SKM-1 treated with dmso at 0.1 percent for 144 hours (cell line): ENCODE results near the gene NF2.

Source experiments
- DNase-seq: peaks from one replicate; lab custom pipeline; 2025; ENCODE audit not compliant: unreplicated experiment; lab: John Stamatoyannopoulos, UW

NF2 gene

GRCh38 chr22:29701155-29701999, 97.9 kb downstream of the NF2 start:
- DNase-seq = no peak

- no peak for DNase-seq
These were observed 98.8 kb downstream of the NF2 start for GRCh38 chr22:29702000-29702930.

- no peak for DNase-seq
These were observed 99.6 kb downstream of the NF2 start for GRCh38 chr22:29702931-29703501.

- DNase-seq = no peak
These were observed 100.2 kb downstream of the NF2 start for GRCh38 chr22:29703569-29704195.

- DNase-seq = no peak
These were observed 101.3 kb downstream of the NF2 start for GRCh38 chr22:29704528-29705285.

DNA sequence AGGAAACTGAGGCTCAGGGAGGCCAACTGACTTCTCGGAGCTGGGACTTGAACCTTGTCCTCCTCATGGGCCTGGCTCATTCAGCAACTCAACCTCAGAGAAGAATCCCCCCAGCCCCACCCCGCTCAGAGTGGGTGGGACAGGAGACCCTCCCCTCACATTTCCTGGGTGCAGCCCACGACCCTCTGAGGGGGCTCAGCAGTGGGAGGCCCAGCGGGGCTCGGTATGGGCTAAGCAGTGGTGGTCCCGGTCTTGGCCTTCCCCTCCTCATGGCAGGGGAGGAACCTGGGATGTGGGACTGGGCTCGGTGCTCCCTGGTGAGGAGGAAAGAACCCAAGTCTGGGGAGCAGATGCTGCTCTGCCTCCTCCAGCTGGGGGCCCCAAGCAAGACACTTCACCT, 102.2 kb downstream of the NF2 start:
- DNase-seq = no peak

DNA sequence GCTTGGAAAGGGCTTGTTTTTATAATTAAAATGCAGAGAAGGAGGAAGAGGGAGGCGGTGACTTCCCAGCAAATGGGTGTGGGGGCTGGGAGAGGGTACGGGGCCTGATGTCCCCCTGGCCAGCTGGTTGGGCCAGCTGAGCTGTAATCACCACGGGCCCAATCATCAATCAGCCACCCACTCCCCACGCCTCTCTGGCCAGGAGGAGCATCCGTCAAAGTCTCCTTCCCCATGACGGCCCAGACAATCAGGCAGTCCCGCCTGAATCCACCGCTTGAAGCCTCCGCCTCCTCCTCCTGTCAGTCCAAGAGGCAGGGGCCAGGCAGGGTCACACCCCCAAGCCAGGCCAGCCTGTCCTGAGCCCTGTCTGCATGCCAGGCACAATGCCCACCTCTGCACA, 103.1 kb downstream of the NF2 start:
- no peak for DNase-seq

- DNase-seq = no peak
These were observed 103.6 kb downstream of the NF2 start for GRCh38 chr22:29707010-29707409.

- DNase-seq = no peak
These were observed 104.0 kb downstream of the NF2 start for GRCh38 chr22:29707471-29707870.

- no peak for DNase-seq
These were observed 106.8 kb downstream of the NF2 start for GRCh38 chr22:29710193-29710592.

DNA sequence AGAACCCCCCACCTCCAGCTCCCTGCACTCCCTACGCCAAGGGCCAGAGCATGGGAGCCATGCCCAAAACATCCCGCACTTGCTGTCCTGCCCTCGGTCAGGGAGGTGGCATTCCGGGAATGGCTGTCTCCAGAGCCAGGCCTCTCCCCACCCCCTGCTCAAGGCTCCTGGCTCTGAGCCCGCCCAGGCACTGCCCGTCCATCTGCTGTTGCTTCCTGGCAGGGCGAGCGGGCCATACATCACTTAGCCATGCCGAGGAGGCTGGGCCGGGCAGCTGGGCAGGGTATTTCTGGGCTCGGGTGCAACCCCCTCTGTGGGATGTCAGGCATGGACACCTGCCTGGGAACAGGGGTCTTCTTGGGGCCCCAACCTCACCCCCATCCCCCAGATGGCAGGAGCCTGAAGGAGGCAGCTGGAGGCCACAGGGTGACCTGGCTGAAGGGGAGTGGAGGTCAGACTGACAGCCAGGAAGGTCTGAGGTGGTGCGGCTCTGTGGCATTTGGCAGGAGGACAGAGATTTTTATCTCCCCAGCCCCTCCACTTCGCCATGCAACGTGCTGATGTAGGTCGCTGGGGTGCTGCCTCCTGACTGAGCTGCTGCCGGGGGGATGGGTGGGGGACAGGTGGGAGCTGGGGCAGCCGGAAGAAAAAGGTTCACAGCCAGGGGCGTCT, 107.6 kb downstream of the NF2 start:
- no peak for DNase-seq

GRCh38 chr22:29712119-29712518, 108.7 kb downstream of the NF2 start:
- no peak for DNase-seq

GRCh38 chr22:29713156-29713727, 109.8 kb downstream of the NF2 start:
- DNase-seq = no peak

DNA sequence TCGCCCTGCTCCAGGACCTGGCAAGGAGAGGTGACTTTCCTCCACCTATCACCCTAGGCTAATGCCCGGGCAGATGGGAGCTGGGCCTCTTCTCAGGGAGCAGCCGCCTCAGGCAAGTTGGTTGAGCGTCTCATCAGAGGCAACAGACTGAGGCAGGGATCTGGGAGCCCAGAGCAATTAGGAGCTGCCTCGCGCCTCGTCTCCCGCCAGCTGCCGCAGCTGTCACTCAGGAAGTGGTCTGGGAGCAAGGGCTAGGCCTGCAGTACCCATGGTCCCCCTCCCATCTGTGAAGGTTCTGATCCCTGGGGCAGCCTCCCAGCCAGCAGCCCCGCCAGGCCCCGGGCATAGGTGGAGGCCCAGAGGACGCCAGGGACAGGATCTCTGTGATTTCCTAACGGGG, 111.8 kb downstream of the NF2 start:
- no peak for DNase-seq

GRCh38 chr22:29715705-29716104, 112.3 kb downstream of the NF2 start:
- no peak for DNase-seq

- DNase-seq = no peak
These were observed 113.5 kb downstream of the NF2 start for GRCh38 chr22:29716814-29717545.

DNA sequence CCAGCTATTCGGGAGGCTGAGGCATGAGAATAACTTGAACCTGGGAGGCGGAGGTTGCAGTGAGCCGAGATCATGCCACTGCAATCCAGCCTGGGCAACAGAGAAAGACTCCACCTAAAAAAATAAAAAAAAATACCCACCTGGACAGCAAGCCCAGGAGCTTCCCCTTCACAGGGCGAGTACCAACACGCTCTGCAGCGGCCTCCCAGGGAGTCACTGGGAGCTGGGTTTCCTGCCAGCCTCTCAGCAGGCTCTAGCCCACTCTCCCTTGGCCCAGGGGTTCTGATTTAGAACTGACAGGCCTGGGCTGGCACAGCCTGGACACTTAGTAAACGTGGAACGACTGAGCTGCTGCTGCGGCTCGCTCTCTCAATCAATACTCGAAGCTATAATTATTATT, 114.4 kb downstream of the NF2 start:
- no peak for DNase-seq

DNA sequence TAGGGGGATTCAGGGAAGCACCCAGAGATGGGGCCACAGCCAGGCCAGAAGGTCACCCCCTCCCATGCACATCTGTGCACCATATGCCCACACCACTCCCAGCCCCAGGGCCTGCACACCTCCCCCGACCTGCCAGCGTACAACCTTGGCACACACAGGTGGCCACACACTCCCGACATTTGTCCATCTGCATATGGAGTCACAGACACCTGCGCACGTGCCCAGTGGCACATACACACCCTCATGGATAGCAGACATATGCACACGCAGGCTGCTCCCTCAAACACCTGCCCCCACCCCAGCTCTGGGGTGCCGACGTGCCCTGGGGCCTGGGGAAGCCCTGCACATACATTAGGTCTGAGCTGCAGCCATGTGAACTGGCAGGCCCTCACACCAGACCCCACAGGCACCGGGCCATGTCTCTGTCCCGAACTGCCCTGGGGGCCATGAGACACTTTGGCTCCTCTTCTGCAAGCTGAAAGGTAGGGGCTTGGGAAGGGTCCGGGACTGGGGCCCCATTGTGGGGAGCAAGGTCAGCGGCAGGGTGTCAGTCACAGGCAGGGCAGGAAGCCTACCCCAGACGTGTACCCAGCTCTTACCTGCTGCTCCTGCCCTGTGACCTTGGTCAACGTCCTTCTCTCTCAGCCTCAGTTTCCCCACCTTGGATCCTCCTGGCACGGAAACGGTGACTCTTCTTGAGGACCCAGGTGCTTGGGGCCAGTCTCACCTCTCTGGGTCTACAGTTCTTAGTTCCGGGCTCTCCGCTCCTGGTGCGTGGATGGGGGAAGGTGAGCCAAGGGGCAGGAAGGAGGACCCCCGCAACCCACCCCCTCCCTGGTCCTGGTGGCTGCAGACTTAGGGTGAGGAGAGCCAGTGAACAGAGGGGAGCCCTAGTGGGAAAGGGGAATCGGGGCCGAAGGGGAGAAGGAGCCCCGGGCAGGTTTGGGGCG, 115.8 kb downstream of the NF2 start:
- no peak for DNase-seq
